ENCODE measurements around the gene CARD11. TPM values are rescaled to one million over a fixed set of nuclear protein-coding genes. Genes with fewer than 3 reads are reported as not detected.
"Not testable (repeated sequence)": the region's sequence is repeated elsewhere in the genome, so short reads cannot be mapped to it uniquely, and the experiment has no call there.

Gene CARD11
- total RNA-seq, 2 experiments from 2014 or later, result 136 to 196 TPM

GRCh38 chr7:2959828-2960599, 83.7 kb downstream of the CARD11 start:
- Mint-ChIP-seq H3K9me3 (ENCODE audit: low read depth) (no peaks in the 10 kb centered on the region), H3K4me1 (peaks cover 75% of the 10 kb centered on the region), H3K4me3 (no peak overlapping the region), H3K36me3 (peaks cover 70% of the 10 kb centered on the region), H3K27ac (peak overlapping the region; percentile 84), H3K27me3 (no peaks in the 10 kb centered on the region)
- CTCF ChIA-PET, result interaction anchor here (1.2 kb wide), 1 partner anchor 12 kb away, joined by 6 read pairs; no protein-coding TSS in a partner anchor
- ATAC-seq (no peak), DNase-seq (peak; percentile 23)

GRCh38 chr7:2959103-2959680, 84.5 kb downstream of the CARD11 start:
- DNase-seq (peak; percentile 48), ATAC-seq (no peak)
- CTCF ChIA-PET, result interaction anchor here (1.2 kb wide), 1 partner anchor 12 kb away, joined by 6 read pairs; no protein-coding TSS in a partner anchor
- peaks cover 76% of the 10 kb centered on the region for H3K4me1 Mint-ChIP-seq
- no peaks in the 10 kb centered on the region for H3K9me3 Mint-ChIP-seq (ENCODE audit: low read depth)
- H3K4me3 Mint-ChIP-seq, result no peak overlapping the region
- H3K27ac Mint-ChIP-seq, result peak overlapping the region; percentile 84
- H3K27me3 Mint-ChIP-seq, result no peaks in the 10 kb centered on the region
- peaks cover 70% of the 10 kb centered on the region for H3K36me3 Mint-ChIP-seq

- CTCF ChIA-PET, result interaction anchor here (1.2 kb wide), 1 partner anchor 13 kb away, joined by 6 read pairs; no protein-coding TSS in a partner anchor
- Mint-ChIP-seq H3K4me3 (no peak overlapping the region), H3K4me1 (peaks cover 82% of the 10 kb centered on the region), H3K9me3 (ENCODE audit: low read depth) (no peaks in the 10 kb centered on the region), H3K36me3 (peaks cover 76% of the 10 kb centered on the region), H3K27me3 (no peaks in the 10 kb centered on the region), H3K27ac (peak overlapping the region; percentile 84)
- DNase-seq (peak; percentile 33), ATAC-seq (no peak)
Measured at GRCh38 chr7:2958416-2959102, 85.1 kb downstream of the CARD11 start.

GRCh38 chr7:2957369-2957727, 86.3 kb downstream of the CARD11 start:
- ATAC-seq; H3K27me3 Mint-ChIP-seq; DNase-seq; H3K4me3 Mint-ChIP-seq; H3K9me3 Mint-ChIP-seq (ENCODE audit: low read depth): not testable (repeated sequence)
- peak overlapping the region; percentile 84 for H3K27ac Mint-ChIP-seq
- H3K36me3 Mint-ChIP-seq, result peaks cover 78% of the 10 kb centered on the region
- CTCF ChIA-PET, result interaction anchor here (0.9 to 1.5 kb wide), 3 partner anchors 8 to 25 kb away, joined by 3 to 4 read pairs (median 4); no protein-coding TSS in a partner anchor
- peaks cover 84% of the 10 kb centered on the region for H3K4me1 Mint-ChIP-seq

GRCh38 chr7:2956526-2957368, 86.9 kb downstream of the CARD11 start:
- CTCF ChIA-PET, result interaction anchor here (0.9 to 1.5 kb wide), 5 partner anchors 9 to 506 kb away, joined by 3 to 4 read pairs (median 4); no protein-coding TSS in a partner anchor
- H3K36me3 Mint-ChIP-seq, result peaks cover 79% of the 10 kb centered on the region
- peak; percentile 82 for DNase-seq

GRCh38 chr7:2956076-2956475, 87.6 kb downstream of the CARD11 start:
- H3K36me3 Mint-ChIP-seq, result peaks cover 82% of the 10 kb centered on the region
- DNase-seq, result peak; percentile 33
- no peaks in the 10 kb centered on the region for H3K27me3 Mint-ChIP-seq
- no peak for ATAC-seq
- CTCF ChIA-PET, result interaction anchor here (1.2 to 1.5 kb wide), 2 partner anchors 199 to 505 kb away, joined by 3 to 4 read pairs; no protein-coding TSS in a partner anchor
- peak overlapping the region; percentile 89 for H3K27ac Mint-ChIP-seq
- H3K4me3 Mint-ChIP-seq, result no peak overlapping the region
- H3K4me1 Mint-ChIP-seq, result peaks cover 88% of the 10 kb centered on the region
- peaks cover 5% of the 10 kb centered on the region for H3K9me3 Mint-ChIP-seq (ENCODE audit: low read depth)

More at GRCh38 chr7:2956526-2957368, 86.9 kb downstream of the CARD11 start:
- peaks cover 2% of the 10 kb centered on the region for H3K9me3 Mint-ChIP-seq (ENCODE audit: low read depth)
- H3K27ac Mint-ChIP-seq, result peak overlapping the region; percentile 84
- peaks cover 84% of the 10 kb centered on the region for H3K4me1 Mint-ChIP-seq
- H3K27me3 Mint-ChIP-seq, result no peaks in the 10 kb centered on the region
- no peak overlapping the region for H3K4me3 Mint-ChIP-seq
- ATAC-seq, result peak; percentile 62

GRCh38 chr7:2955269-2955668, 88.4 kb downstream of the CARD11 start:
- CTCF ChIA-PET, result interaction anchor here (0.7 to 1.5 kb wide), 3 partner anchors 73 to 504 kb away, joined by 3 read pairs; no protein-coding TSS in a partner anchor
- peak overlapping the region; percentile 89 for H3K27ac Mint-ChIP-seq
- peaks cover 84% of the 10 kb centered on the region for H3K36me3 Mint-ChIP-seq
- H3K4me1 Mint-ChIP-seq, result peaks cover 92% of the 10 kb centered on the region
- H3K9me3 Mint-ChIP-seq (ENCODE audit: low read depth), result peaks cover 12% of the 10 kb centered on the region
- ATAC-seq (no peak), DNase-seq (peak; percentile 41)
- peak overlapping the region; percentile 56 for H3K4me3 Mint-ChIP-seq
- H3K27me3 Mint-ChIP-seq, result no peaks in the 10 kb centered on the region

- peaks cover 14% of the 10 kb centered on the region for H3K9me3 Mint-ChIP-seq (ENCODE audit: low read depth)
- peak overlapping the region; percentile 56 for H3K4me3 Mint-ChIP-seq
- H3K27me3 Mint-ChIP-seq, result no peaks in the 10 kb centered on the region
- peak overlapping the region; percentile 89 for H3K27ac Mint-ChIP-seq
- peaks cover 91% of the 10 kb centered on the region for H3K4me1 Mint-ChIP-seq
- peak; percentile 88 for DNase-seq
- ATAC-seq, result peak; percentile 69
- CTCF ChIA-PET, result interaction anchor here (0.7 to 1.6 kb wide), 10 partner anchors 11 to 200 kb away, joined by 3 to 5 read pairs (median 3); no protein-coding TSS in a partner anchor
- H3K36me3 Mint-ChIP-seq, result peaks cover 84% of the 10 kb centered on the region
Measured at GRCh38 chr7:2954433-2954853, 89.2 kb downstream of the CARD11 start.

GRCh38 chr7:2953588-2954407, 89.9 kb downstream of the CARD11 start:
- ATAC-seq (peak; percentile 48), DNase-seq (peak; percentile 66)
- H3K27ac Mint-ChIP-seq, result peak overlapping the region; percentile 89
- H3K4me3 Mint-ChIP-seq, result peak overlapping the region; percentile 56
- peaks cover 14% of the 10 kb centered on the region for H3K9me3 Mint-ChIP-seq (ENCODE audit: low read depth)
- CTCF ChIA-PET, result interaction anchor here (0.7 to 1.6 kb wide), 12 partner anchors 12 to 201 kb away, joined by 3 to 5 read pairs (median 3); no protein-coding TSS in a partner anchor
- H3K36me3 Mint-ChIP-seq, result peaks cover 85% of the 10 kb centered on the region
- H3K4me1 Mint-ChIP-seq, result peaks cover 91% of the 10 kb centered on the region
- no peaks in the 10 kb centered on the region for H3K27me3 Mint-ChIP-seq

GRCh38 chr7:2953099-2953498, 90.6 kb downstream of the CARD11 start:
- peaks cover 85% of the 10 kb centered on the region for H3K36me3 Mint-ChIP-seq
- no peak overlapping the region for H3K4me3 Mint-ChIP-seq
- H3K27me3 Mint-ChIP-seq, result no peaks in the 10 kb centered on the region
- peak overlapping the region; percentile 66 for H3K27ac Mint-ChIP-seq
- peaks cover 14% of the 10 kb centered on the region for H3K9me3 Mint-ChIP-seq (ENCODE audit: low read depth)
- ATAC-seq (no peak), DNase-seq (peak; percentile 28)
- CTCF ChIA-PET, result interaction anchor here (0.8 to 1.5 kb wide), 6 partner anchors 13 to 116 kb away, joined by 3 to 5 read pairs (median 3); no protein-coding TSS in a partner anchor
- H3K4me1 Mint-ChIP-seq, result peaks cover 90% of the 10 kb centered on the region

GRCh38 chr7:2952316-2952715, 91.4 kb downstream of the CARD11 start:
- CTCF ChIA-PET, result interaction anchor here (1.3 kb wide), 1 partner anchor 48 kb away, joined by 3 read pairs; no protein-coding TSS in a partner anchor
- DNase-seq (peak; percentile 15), ATAC-seq (no peak)
- Mint-ChIP-seq H3K27ac (no peak overlapping the region), H3K9me3 (ENCODE audit: low read depth) (peaks cover 14% of the 10 kb centered on the region), H3K36me3 (peaks cover 85% of the 10 kb centered on the region), H3K4me1 (peaks cover 87% of the 10 kb centered on the region), H3K27me3 (no peaks in the 10 kb centered on the region), H3K4me3 (no peak overlapping the region)
